Ovary (tissue), 9 donors: ENCODE results near the gene MAPK8IP1. TPM values are rescaled to one million over a fixed set of nuclear protein-coding genes. Genes with fewer than 3 reads are reported as not detected.
"Not testable (repeated sequence)": the region's sequence is repeated elsewhere in the genome, so short reads cannot be mapped to it uniquely, and the experiment has no call there.

Experiments used
- DNase-seq, 5 donors: peaks; one replicate each; pipeline ENCODE4 v3.0.0-alpha.2; 2019 to 2020
- H3K27ac ChIP-seq, 2 donors: fragments of 200-600 bp; one replicate each; pipeline versions ENCODE4 v1.5.1 to v1.8.0; 2019 to 2022
- H3K27me3 ChIP-seq: fragments of 200-600 bp; one replicate; pipeline ENCODE4 v1.8.0; 2022
- H3K36me3 ChIP-seq: fragments of 200-600 bp; sonication (generic); one replicate; pipeline ENCODE4 v1.5.1; 2019
- H3K4me1 ChIP-seq: one replicate; pipeline ENCODE4 v1.8.1; 2013; ENCODE audit warnings: mild to moderate bottlenecking, moderate library complexity; ENCODE audit not compliant: insufficient read depth
- H3K4me3 ChIP-seq: fragments of 200-600 bp; sonication (generic); one replicate; pipeline ENCODE4 v1.5.1; 2017
- H3K9me3 ChIP-seq, 2 donors: fragments of 200-600 bp in 1 of 2; sonication (generic) in 1 of 2; one replicate each; pipeline versions ENCODE4 v1.5.1 to v1.8.1; 2013 to 2019; ENCODE audit warnings: mild to moderate bottlenecking in 1 of 2, moderate library complexity in 1 of 2
- EP300 ChIP-seq: sonication (generic); formaldehyde crosslinking; IDR thresholded peaks from one replicate; pipeline ENCODE4 v1.6.1; 2017; ENCODE audit warnings: antibody characterized with exemption
- POLR2A ChIP-seq: fragments of 450-650 bp; IDR thresholded peaks from one replicate; pipeline ENCODE4 v1.6.1; 2017; ENCODE audit warnings: antibody characterized with exemption, mild to moderate bottlenecking, moderate library complexity
- WGBS, 3 donors: extraction: QIAGEN DNeasy Blood & Tissue Kit in 1 of 3; methylation state at CpG; one replicate each; pipeline versions ENCODE4 v1.1.5 to v1.1.7; 2013 to 2017; 5-methylcytosine and 5-hydroxymethylcytosine counted together
- intact Hi-C, 4 donors: fragments of 100-400 bp; cut with DNase I; formaldehyde crosslinking; loops; one replicate each; pipeline versions ENCODE4 v1.11.0 to v1.15.1; 2022 to 2023
- polyA plus RNA-seq, 2 donors: library from polyadenylated mRNA; stranded (reverse); fragments of 200-250 nt in 1 of 2; fragments of 350-450 nt in 1 of 2; fragmentation: Illumina TruSeq in 1 of 2; extraction: RNeasy Lipid Tissue Mini Kit (QIAGEN cat#74804) in 1 of 2; gene quantifications; one replicate each; pipeline ENCODE4 v1.2.3, GENCODE V29; 2013 to 2014
- total RNA-seq, 7 donors: library from RNA; depleted of rRNA in 2 of 7; stranded (reverse); fragments of >200 nt in 2 of 7; fragmentation: NEBNext Ultra II Directional in 3 of 7; extraction: Animal tissue kit (Norgen Biotek cat#: 25700) in 3 of 7; gene quantifications; one replicate each; pipeline versions ENCODE4 v1.1.0 to v1.2.4, GENCODE V29; 2016 to 2023
- TF ChIP-seq, protein P1 (sequence below), 3 donors: fragments of 450-650 bp in 2 of 3; fragments of 200-600 bp in 1 of 3; IDR thresholded peaks; one replicate each; pipeline versions ENCODE4 v1.5.1 to v1.8.0; 2016 to 2022; ENCODE audit warnings: antibody characterized with exemption in 3 of 3, mild to moderate bottlenecking in 1 of 3
- donor health status: DM: no; HTN: no; CAD: no; lungs with moderate emphysema.
- donor health status: DM: no; HTN: no; CAD: no.
- donor health status: Bipolar disorder and iron deficiency.
- donor health status: DM: yes; HTN: yes; CAD: no.
- donor health status: DM: no; HTN: no; CAD: no.
- donor health status: DM: yes; HTN: yes; CAD: no.

Gene MAPK8IP1
- total and polyA plus RNA-seq, 9 donors: 3.7 to 24.1 (median 14.4) TPM

DNA sequence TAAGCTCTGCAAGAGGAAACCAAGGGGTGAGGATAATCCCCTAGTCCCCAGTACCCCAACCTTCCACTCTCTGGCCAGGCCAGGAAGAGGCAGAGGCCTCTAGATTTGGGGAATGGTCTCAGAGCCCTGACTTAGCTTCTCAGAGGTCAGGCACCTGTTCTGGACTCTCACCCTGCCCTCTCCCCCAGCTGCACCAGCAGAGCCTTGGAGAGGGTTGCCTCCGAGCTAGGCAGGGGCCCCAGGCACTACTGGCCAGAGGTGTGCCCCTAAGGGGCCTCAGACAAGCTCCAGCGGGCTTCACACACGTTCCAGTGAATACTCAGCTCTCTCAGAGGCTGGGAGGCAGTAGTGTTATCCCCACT, 13.6 kb downstream of the MAPK8IP1 start:
- no peak for DNase-seq
- TF ChIP-seq POLR2A (no peak), EP300 (no peak)
- TF ChIP-seq, protein P1, sequence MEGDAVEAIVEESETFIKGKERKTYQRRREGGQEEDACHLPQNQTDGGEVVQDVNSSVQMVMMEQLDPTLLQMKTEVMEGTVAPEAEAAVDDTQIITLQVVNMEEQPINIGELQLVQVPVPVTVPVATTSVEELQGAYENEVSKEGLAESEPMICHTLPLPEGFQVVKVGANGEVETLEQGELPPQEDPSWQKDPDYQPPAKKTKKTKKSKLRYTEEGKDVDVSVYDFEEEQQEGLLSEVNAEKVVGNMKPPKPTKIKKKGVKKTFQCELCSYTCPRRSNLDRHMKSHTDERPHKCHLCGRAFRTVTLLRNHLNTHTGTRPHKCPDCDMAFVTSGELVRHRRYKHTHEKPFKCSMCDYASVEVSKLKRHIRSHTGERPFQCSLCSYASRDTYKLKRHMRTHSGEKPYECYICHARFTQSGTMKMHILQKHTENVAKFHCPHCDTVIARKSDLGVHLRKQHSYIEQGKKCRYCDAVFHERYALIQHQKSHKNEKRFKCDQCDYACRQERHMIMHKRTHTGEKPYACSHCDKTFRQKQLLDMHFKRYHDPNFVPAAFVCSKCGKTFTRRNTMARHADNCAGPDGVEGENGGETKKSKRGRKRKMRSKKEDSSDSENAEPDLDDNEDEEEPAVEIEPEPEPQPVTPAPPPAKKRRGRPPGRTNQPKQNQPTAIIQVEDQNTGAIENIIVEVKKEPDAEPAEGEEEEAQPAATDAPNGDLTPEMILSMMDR (IDR thresholded peaks at IDR 0.05): no peak
- Histone ChIP-seq H3K27ac (no peak overlapping the region), H3K36me3 (no peaks in the 10 kb centered on the region), H3K4me1 (peaks cover 6% of the 10 kb centered on the region), H3K27me3 (no peaks in the 10 kb centered on the region), H3K4me3 (peak overlapping the region; percentile 38), H3K9me3 (no peaks in the 10 kb centered on the region)
- intact Hi-C loops: no loop called here
- 0 to 15% (median 8%) methylated on average over 1 to 3 of the region's 3 CpGs for WGBS, 3 donors

DNA sequence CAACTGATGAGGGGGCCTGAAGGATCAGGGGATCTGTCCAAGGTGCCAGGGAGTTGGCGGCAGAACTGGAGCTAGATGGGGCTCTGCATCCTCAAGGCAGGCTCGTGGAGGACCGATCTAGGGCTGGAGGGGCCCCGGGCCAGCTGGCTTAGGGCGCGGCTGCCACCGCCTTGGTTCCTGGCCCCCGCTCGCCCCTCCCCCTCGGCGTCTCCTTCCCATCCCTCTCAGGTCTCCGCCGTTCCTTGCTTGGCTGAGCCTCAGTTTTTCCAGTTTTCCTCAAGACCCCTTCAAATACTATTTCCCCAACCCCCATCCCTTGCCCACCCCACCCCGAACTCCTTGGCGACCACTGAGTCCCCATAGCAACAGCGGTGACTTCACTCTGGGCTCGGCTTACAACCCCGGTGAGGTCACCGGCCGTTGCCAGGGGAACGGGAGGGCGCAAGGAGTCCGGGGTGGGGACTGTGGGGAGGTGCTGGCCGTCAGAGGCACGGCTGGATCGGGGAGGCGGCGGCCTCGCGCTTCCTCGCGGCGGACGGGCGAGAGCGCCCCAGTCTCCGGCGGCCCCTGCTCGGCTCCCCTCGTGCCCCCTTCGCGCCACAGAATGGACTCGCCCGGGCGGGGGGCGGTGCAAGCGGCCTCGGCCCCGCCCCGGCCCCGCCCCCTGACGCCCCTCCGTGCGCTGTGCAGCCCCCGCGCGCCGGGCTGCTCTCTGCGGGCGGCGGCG, 14.2 kb downstream of the MAPK8IP1 start:
- Histone ChIP-seq H3K36me3 (no peaks in the 10 kb centered on the region), H3K27me3 (no peaks in the 10 kb centered on the region), H3K27ac (peak overlapping the region in 1 of 2 donors; percentile 64), H3K4me3 (peak overlapping the region; percentile 38), H3K9me3 (no peaks in the 10 kb centered on the region), H3K4me1 (peaks cover 6% of the 10 kb centered on the region)
- WGBS, 3 donors: 0 to 1% (median 0%) methylated on average over 41 to 62 of the region's 62 CpGs
- DNase-seq: peak; percentile 87 to 94 (median 92)
- intact Hi-C loops: loop anchor here in 1 of 4 donors (1.0 kb wide), 1 partner anchor 52 kb away; the partner anchor contains the start of gene CRY2
- TF ChIP-seq EP300 (no peak), POLR2A (peak; percentile 56)
- TF ChIP-seq, protein P1 (IDR thresholded peaks at IDR 0.05): no peak

DNA sequence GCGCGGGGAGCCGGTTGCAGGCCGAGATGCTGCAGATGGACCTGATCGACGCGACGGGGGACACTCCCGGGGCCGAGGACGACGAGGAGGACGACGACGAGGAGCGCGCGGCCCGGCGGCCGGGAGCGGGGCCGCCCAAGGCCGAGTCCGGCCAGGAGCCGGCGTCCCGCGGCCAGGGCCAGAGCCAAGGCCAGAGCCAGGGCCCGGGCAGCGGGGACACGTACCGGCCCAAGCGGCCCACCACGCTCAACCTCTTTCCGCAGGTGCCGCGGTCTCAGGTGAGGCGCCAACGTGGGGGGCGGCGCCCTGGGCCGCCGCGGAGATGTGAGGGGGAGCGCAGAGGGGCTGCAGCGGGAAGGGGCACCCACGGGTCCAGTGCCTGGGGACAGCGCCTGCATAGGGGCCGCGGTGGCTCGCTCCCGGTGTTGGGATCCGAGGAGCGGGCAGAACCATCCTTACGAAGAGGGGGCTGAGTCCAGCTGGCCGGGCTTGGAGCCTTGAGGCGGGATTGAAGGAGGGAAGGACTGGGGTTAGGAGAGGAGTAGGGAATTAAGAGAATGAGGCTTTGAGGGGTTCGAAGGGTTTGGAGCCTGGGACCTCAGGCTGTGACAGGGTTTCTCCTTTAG, 14.8 kb downstream of the MAPK8IP1 start:
- DNase-seq, H3K4me1 ChIP-seq, H3K36me3 ChIP-seq, H3K27me3 ChIP-seq, H3K9me3 ChIP-seq: not testable (repeated sequence)
- peak overlapping the region; percentile 38 for H3K4me3 ChIP-seq
- 1% methylated on average over 36 to 39 of the region's 59 CpGs for WGBS, 3 donors
- TF ChIP-seq POLR2A: peak; percentile 0
- peak overlapping the region; percentile 13 to 64 for H3K27ac ChIP-seq
- intact Hi-C loops: loop anchor here in 1 of 4 donors (1.0 kb wide), 1 partner anchor 53 kb away; the partner anchor contains the start of gene CRY2

DNA sequence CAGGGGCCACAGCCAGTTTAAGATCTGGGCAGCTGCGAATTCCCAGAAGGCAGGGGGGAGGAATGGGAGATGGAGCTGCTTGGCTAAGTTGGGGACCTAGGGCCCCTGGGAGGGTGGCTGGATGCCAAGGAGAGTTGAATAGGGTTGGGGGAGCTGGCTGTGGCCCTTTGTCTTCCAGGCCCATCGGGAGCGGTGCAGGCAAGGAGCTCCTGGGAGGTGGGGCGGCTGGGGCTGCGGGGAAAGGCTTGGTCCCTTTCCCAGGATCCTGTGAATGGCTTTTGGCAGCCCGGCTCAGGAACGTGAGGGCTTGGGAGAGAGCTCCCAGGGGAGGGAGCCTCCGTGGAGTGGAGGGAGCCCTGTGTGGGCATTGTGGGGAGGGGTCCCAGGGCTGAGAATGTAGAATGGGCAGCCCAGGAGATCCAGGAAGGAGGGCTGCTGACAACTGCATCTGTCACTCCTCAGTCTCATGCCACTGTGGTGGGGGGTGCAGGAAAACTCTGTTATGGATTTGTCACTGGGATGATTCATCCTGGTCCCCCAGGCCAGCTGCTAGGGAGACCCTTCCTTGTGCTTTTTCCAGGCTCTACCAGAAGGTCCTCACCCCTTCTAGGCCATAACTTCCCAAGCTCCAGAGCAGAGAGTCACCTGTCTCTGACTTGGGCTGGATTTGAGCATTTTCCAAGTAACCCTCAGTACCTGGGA, 15.6 kb downstream of the MAPK8IP1 start:
- WGBS, 3 donors: 1 to 7% (median 6%) methylated on average over 8 of the region's 8 CpGs
- Histone ChIP-seq H3K27me3 (no peaks in the 10 kb centered on the region), H3K4me3 (peak overlapping the region; percentile 38), H3K9me3 (no peaks in the 10 kb centered on the region), H3K36me3 (no peaks in the 10 kb centered on the region), H3K27ac (peak overlapping the region in 1 of 2 donors; percentile 13), H3K4me1 (peaks cover 6% of the 10 kb centered on the region)
- intact Hi-C loops: loop anchor here in 1 of 4 donors (1.0 kb wide), 1 partner anchor 54 kb away; the partner anchor contains the start of gene CRY2
- no peak for TF ChIP-seq POLR2A
- TF ChIP-seq, protein P1 (IDR thresholded peaks at IDR 0.05): no peak
- no peak for TF ChIP-seq EP300
- DNase-seq: peak in 4 of 5 donors; percentile 43 to 66 (median 57)
